Activated CD4-positive, alpha-beta T cell treated with anti-CD3 and anti-CD28 coated beads, Interleukin-2, amount 50 U/mL, for 1 hour (primary cell): ENCODE results near the gene VTI1B.
"Not testable (repeated sequence)": the region's sequence is repeated elsewhere in the genome, so short reads cannot be mapped to it uniquely, and the experiment has no call there.

Experiments used
- DNase-seq: peaks from one replicate; pipeline ENCODE4 v3.0.0-alpha.2; 2020

VTI1B gene, protein sequence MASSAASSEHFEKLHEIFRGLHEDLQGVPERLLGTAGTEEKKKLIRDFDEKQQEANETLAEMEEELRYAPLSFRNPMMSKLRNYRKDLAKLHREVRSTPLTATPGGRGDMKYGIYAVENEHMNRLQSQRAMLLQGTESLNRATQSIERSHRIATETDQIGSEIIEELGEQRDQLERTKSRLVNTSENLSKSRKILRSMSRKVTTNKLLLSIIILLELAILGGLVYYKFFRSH

DNA sequence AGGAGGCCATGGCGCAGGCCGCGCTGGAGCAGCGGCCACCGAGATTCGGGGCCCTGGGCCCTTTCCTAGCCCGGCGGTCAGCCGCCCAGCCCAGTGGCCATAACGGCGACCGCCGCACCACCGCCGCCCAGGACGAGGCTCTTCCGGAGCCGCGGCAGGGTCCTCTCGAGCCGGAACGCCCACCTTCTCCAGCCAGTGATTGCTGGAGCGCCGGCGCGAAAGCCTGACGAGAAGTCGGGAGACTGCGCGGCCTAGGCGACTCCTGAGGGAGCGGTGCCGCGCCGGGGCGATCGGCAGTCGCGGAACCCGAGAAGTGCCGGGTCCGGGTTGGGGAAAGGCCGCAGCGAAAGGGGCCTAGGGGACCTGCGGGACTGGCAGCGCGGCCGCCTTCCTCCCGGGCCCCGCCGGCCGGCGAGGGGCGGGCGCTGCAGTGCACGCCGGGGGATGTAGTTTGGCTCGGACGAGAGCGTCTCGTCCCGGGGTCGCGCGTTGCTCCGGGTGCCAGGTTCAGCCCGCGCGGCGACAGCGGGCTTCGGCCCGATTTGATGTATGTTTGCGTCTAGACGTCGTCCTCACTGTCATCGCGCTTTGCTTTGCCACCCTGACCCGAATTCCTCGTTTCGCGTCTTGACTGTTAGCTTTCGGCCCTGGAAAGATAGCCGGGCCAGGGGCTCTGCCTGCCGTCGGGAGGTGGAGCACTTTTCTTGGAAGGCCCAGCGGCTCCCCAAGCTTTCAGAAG lies at the start of gene VTI1B:
Gene VTI1B, minus strand, starts transcription at position 153 of the 739 bp plus-strand sequence. Its CDS starts 143 bp downstream, at position 10.
- DNase-seq = peak; percentile 75

DNA sequence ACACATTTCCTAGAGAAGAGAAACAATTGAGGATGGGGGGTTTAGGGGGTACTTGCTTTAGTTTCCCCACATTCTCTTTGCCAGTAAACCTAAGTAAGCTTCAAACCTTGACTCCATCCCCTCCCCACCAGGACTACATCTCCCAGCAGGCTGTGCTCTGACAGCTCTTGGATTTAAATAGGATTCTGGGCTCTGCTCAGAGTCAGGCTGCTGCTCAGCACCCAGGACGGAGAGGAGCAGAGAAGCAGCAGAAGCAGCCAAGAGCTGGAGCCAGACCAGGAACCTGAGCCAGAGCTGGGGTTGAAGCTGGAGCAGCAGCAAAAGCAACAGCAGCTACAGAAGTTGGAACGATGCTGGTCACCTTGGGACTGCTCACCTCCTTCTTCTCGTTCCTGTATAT lies 47.9 kb upstream of the VTI1B start:
- no peak for DNase-seq

DNA sequence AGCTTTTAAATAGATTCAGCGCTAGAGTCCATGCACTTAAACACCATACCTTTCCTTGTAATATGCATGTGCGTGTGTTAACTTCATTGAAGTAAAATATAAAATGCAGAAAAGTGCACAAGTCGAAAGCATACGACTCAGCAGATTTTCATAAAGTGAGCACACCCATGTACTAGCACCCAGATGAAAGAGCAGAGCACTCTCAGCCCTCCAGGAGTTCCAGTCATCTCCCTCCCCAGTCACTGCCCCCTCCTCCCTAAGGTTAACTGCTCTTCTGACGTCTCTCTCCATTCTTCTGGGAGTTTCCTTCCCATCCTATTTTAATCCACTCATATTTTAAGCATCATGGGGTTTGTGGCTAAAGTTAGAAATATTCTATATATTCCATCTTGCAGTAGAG lies 47.4 kb upstream of the VTI1B start:
- no peak for DNase-seq

DNA sequence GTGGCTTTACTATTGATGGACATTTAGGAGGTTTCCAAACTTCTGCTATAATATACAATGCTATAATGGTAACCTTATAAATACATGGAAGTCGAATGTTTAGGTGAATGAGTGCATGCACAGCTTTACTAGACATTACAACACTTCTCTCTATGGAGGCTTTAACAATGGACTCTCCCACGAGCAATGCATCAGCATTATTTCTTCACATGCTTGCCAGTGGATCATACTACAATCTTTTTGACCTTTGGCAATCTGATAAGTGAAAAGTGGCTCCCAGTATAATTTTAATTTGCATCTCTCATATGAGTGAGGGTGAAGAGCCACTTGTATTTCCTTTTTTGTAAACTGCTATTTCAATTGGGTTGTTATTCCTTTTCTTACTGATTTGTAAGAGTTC lies 45.4 kb upstream of the VTI1B start:
- no peak for DNase-seq

DNA sequence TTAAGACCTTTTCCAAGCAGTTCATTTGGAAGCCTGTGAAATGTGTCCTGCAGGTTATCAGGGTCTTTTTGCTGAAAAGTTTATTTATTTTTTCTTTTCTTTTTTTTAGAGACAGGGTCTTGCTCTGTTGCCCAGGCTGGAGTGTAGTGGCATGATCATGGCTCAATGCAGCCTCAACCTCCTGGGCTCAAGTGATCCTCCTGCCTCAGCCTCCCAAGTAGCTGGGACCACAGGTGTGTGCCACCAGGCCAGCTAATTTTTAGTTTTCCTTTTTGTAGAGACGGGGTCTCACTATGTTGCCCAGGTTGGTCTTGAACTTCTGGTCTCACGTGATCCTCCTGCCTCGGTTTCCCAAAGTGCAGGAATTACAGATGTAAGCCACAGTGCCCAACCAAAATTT lies 45.0 kb upstream of the VTI1B start:
- not testable (repeated sequence) for DNase-seq

DNA sequence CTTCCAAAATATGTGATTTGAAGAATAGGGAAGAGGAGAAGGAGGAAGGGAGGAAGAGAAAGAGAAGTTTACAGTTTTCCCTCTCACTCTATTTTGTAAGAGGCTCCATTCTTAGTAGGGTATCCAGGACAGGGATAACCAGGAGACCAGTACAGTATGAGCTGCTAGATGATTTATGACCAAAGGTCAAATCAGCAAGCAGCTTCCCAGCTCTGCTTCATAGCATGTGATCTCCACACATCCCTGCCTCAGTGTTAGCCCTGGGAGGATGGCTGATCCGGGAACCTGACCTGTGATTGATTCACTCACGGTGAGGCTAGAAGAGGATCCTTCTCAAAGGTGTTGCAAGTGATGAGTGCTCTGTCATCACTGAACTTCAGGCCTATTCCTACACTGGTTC lies 43.8 kb upstream of the VTI1B start:
- no peak for DNase-seq

DNA sequence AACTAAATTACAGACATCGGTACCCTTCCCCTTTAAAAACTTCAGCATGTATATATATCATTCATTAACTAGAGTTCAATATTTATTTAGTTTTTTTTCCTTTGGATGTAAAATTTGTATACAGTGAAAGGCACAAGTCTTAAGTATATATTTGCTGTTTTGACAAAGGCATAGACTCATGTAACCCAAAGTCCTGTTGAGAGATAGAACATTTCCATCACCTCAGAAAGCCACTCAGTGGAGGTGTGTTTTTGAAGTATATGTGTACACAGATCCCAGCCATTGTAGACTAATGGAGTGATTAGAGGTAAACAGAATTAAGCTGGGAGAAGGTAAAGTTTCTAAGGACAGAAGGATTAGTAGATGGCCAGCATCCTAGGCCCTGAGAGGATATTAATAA lies 42.6 kb upstream of the VTI1B start:
- DNase-seq = no peak

DNA sequence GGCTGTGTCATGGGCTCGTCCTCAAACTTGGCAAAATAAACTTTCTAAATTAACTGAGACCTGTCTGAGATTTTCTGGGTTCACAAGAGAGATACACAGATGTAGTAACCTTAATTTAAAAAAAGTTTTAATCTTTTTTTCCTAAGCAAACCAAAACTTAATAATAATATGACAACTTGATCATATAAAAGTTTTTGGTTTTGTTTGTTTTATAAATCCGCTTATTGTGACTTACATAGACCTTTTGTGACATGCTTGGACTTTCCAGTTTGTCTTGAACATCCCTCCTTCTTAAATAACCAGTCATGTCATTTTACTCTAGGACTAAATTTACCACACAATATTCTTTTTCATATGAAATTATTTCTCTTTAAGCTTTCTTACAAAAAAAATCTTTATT lies 35.8 kb upstream of the VTI1B start:
- no peak for DNase-seq

DNA sequence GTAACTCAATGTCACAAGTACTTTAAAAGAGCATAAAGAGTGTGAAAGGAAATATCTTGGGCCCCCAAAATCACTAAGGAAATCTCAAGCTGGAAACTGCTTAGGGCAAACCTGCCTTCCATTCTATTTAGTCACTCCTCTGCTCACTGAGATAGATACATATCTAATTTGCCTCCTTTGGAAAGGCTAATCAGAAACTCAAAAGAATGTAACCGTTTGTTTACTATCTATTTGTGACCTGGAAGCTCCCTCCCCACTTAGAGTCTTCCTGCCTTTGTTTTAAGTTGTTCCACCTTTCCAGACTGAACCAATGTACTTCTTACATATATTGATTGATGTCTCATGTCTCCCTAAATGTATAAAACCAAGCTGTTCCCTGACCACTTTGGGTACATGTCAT lies 35.4 kb upstream of the VTI1B start:
- DNase-seq = not testable (repeated sequence)

DNA sequence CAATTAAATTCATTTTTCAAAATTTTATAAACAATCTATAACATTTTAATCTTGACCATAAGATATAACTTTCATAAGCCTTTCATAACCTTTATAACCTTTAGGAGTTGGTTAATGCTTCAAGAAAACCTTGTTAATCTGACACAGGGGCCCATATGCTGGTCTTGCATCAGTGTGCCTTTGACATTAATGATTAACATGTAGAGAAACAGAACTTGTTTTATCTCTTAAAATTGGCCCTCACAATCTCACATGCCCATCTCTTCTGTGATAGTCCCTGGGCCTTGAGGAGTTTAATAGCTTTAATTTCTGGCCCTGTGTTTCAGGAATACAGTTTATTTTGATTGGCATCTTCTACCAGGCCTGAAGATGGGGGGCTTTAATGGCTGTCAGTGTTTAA lies 34.9 kb upstream of the VTI1B start:
- DNase-seq = not testable (repeated sequence)

DNA sequence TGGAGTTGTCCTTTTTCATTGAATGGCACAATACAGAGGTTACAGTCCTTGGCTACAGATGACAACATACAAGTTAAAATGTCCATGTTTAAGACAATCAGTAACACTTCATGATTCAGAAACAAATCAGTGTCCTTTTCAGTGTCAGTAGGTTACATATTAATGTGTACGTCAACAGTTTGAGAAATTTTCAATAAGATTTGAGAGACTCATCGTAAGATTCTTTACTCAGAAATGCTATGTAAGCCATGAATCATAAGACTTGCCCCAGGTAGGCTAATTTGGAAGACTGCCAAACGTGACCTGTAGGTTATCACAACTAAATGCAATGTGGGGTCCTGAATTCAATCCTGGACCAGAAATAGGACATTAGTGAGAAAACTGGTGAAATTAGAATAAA lies 30.8 kb upstream of the VTI1B start:
- DNase-seq = no peak

DNA sequence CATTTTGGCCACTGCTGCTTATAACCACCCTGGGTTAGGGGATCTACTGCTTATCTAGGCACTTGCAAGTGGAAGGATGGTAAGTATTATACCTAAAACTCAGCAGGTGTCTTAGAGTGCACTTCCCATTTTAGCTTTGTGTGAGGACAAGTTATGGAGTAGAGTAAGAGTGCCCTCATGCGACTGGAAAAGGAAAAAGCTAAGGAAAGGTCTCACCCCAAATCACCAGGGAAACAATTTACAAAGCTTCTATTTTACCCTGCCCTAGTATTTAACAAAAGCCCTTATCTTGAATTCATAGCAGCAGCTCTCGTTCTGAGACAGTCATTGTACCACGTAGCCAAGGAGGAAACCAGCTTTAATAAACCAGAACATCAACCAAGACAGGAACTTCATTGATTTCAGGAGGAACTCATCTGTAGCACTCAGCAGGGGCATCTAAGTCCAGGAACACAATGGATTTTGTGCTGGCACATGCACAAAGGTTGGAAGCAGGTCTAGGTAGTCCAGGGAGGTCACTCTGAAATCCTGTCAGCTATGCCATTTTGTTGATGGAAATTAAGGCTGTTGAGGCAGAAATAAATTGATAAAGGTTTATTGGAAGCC lies 30.2 kb upstream of the VTI1B start:
- peak; percentile 2 for DNase-seq

DNA sequence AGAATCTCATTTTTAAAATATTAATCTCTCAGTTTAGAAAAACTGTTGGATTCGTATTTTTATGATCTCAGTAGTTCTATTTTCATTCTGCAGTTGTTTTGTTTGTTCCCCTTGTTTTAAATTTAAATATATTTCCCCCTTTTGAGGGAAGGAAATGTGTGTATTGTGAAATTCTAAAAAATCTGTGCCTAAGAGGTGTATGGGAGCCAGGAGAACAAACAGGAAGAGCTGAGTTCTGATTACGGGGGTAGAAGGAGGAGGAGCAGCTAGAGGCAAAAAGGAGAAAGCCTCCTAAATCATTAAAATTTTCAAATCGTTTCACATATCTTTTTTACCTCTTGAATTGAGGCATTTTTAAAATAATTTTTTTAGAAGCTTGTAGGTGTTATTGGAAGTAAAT lies 29.6 kb upstream of the VTI1B start:
- no peak for DNase-seq

DNA sequence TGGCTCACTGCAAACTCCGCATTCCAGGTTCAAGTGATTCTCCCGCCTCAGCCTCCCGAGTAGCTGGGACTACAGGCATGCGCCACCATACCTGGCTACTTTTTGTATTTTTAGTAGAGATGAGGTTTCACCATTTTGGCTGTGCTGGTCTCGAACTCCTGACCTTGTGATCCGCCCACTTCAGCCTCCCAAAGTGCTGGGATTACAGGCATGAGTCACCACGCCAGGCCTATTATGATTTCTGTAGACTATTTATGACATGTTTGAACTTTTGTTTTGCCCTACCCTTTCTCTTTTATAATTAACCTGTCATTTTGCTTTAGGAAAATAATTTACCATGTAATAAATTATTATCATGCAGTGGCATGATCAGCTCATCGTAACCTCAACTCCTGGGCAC lies 27.1 kb upstream of the VTI1B start, which contains the start of gene RDH12:
Gene RDH12, plus strand, starts transcription at position 395 of the 400 bp plus-strand sequence. CDS start 20,757 bp downstream, outside the sequence.
- DNase-seq = not testable (repeated sequence)

DNA sequence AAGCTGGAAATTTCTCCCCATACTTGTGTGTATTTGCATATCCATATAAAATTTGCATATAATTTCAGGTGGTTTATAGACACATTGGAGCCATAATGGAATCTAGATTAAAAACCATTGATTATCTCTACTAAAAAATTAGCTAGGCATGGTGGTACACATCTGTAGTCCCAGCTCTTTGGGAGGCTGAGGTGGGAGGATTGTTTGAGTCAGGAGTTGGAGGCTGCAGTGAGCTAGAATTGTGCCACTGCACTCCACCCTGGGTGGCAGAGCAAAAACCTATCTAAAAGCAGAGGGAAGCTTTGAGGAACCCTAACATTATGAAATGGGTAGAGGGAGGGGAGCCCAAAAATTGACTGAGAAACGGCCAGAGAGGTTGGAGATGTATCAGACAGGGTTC lies 23.7 kb upstream of the VTI1B start:
- DNase-seq = no peak

DNA sequence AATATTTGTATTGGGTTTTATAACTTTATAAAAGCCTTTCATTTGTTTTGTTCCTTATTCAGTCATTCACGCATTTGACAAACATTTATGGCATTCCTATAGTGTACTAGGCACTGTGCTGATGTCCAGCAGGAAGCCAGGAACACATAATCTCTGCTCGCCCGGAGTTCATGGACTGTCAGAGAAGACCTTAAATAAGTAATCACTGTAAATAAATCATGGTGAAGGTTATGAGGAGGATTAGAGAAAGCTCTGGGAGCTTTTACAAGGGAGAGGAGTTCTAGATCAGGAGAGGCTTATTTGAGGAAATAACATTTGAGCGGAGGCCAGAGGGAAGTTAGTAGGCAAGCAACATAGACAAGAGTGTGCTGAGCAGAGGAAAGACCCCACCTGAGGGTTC lies 22.6 kb upstream of the VTI1B start:
- DNase-seq = no peak

DNA sequence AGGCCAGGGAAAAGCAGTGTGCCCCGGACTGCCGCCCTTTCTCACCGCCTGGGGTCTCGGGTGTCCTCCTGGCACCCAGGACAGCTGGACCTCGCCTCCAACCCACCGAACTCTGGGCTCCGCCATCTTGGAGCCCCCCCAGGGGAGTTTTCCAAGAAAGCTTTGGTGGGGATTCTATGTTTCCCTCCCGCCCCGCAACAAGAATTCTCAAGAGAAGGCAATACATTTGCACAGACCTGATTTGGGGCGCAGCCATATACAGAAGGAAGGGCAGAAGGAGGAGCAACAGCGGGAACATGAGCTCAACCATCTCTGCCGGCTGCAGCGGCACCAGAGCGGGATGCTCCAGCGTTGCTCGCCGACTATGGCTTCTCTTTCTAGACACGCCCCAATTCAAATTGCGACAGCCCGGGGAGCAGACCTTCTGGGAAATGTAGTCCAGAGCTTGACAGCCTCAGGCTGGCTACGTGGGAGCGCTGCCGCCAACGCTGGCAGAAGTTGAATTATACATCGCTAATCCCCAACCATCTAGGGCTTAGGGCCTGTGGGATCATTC lies 21.0 kb upstream of the VTI1B start, which contains the start of gene RDH11:
Gene RDH11, minus strand, starts transcription at position 371 of the 556 bp plus-strand sequence. Its CDS starts 61 bp downstream, at position 310.
- peak; percentile 77 for DNase-seq

DNA sequence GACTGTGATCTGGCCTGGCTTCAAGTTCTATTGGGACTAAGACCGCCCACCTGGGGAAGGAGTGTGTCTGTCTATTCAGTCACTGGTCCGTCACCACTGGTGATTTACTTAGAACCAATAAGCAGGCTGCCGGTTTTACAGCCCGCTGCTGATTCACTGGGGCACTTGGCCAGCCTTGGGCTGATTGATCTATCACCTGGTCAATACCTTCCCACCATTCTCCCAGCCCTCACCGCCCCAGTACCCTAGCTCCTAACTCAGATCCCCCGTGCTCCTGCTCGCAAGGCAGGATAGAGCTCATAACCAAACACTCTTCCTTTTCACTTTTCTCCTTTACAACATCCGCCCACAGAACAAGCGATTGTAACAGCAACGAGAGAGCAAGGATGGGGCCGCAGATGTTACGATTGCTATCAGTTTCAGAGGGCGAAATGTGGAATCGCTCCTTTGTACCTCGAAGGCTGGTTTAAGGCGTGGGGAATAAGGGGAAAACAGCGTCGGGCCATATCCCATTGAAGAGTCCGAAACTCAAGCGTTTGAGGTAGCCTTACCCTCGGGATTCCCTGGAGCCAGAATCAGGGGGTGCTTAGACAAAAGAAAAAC lies 20.5 kb upstream of the VTI1B start:
- peak; percentile 48 for DNase-seq

DNA sequence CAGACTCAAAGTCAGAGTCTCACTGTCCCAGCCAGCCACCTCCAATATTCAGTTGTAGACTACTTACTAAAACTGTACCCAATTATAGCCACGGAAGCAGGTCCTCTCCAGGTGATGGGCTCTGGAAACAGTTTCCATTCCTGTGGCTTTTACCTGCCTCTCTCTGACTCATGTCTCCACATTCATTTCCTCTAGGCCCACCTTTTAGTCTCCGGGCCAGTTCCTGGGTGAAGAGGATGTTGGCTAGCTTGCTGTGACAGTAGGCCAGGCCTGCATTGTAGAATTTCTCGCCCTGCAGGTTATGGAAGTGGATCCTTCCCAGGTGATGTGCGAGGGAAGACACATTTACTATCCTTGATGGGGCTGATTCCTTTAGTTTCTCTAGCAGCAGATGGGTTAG lies 15.6 kb upstream of the VTI1B start:
- no peak for DNase-seq

DNA sequence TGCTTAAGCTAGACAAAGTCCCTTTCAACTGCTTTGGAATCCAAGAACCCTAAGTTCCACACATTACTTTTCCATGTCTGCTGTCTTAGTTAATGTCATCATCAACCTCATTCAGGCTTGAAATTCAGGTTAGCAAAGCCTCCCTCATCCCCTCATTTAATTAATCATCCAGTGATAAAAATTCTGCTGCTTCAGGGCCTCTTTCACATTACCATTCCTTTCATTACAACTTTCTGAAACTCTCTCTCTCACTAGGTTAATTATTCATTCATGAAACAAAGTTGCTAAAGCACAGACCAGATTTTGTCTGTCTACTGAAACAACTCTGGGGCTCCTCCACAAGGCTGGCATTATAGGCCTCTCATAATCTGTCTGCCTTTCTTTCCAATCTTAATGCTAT lies 9.4 kb upstream of the VTI1B start:
- no peak for DNase-seq

DNA sequence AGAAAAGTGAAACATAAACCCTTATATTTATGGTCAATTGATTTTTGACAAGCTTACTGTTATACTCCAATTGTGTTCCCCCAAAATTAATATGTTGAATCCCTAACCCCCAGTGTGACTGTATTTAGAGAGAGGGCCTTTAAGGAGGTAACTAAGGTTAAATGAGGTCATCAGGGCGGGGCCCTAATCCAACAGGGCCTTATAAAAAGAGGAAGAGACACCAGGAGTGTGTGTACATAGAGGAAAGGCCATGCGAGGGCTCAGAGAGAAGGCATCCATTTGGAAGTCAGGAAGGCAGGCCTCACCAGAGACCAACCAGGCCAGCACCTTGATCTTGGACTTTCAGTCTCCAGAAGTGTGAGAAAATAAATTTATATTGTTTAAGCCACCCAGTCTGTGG lies 6.5 kb upstream of the VTI1B start:
- no peak for DNase-seq

DNA sequence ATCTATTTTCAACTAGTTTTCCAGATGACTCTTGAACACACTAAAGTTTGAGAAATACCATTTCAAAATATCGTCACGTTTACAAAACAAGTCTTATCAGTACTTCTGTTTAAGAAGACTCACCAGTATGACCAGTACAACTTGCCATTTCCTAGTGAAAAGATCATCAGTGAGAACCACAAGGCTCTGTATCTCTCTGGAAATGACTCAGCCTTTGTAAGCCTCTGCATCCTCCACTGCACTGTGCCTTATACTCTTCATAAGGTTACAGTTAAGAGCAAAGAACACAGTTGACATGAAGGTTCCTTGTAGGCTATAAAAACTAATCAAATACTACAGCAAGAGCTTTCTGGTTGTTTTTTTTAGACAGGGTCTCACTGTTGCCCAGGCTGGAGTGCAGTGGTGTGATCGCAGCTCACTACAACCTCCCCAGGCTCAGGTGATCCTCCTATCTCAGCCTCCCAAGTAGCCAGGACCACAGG lies 5.7 kb upstream of the VTI1B start:
- DNase-seq = no peak

DNA sequence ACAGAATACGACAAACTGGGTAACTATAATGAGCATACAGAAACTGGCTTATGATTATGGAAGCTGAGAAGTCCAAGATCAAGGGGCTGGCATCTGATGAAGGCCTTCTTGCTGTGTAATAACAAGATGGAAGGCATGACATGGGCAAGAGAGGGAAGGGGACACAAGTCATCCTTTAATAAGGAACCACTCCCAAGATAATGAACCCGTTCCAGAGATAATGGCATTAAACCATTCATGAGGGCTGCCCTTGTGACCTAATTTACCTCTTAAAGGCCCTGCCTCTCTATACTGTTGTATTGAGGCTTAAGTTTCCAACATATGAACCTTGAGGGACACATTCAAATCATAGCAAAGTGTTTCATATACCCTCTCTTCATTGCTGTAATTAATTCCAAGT lies 4.6 kb upstream of the VTI1B start:
- DNase-seq = no peak
